Peyer's patch (tissue), 4 donors: ENCODE data around the gene PSD.

Source experiments
- POLR2A ChIP-seq, 2 donors: fragments of 450-650 bp; IDR thresholded peaks; one replicate each; pipeline ENCODE4 v1.5.1; 2017; ENCODE audit warnings: antibody characterized with exemption in 2 of 2, mild to moderate bottlenecking in 2 of 2, moderate library complexity in 2 of 2
- TF ChIP-seq, protein P1 (sequence below), 6 experiments: fragments of 450-650 bp in 4 of 6; fragments of 200-600 bp in 2 of 6; sonication (generic) in 1 of 6; IDR thresholded peaks; one replicate each; pipeline ENCODE4 v1.5.1; 2017 to 2019; ENCODE audit warnings: antibody characterized with exemption in 6 of 6, mild to moderate bottlenecking in 3 of 6, moderate library complexity in 1 of 6

DNA sequence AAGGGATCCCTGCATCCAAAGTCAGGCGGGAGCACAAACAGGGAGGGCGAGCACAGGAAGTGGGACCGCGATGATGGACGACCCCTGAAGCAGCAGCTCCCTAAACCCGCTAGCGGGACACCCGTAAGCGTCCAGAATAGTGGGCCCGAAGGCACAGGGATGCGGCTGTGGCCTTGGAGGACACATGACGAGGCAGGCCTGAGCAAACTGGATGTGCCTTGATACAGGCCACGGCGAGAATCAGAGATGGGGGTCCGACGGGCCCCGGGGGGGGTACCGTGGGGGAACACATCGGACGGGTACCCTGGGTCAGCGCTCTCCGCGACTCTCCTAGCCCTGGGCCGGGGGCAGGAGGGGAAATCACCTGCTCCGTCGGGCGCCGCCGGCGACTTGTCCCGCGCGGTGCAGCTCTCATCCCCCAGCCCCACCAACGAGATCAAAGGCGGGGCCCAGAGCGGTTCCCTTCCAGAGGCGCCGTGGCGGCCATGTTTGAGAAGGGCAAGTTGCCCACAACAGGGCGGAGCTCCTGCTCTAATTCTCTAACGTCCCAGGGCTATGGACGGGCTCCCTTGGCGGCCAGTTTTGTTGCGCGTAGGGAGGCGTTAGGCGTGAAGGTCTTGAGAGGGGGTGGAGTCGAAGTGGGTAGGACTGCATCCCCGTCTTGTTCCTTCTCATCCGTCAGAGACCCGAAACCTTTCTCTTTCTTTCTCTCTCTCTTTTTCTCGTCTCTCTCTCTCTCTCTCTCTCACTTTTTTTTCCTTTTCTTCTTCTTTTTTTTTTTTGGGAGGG, 13.8 kb upstream of the PSD start, which contains the start of gene CUEDC2:
- TF ChIP-seq, protein P1, sequence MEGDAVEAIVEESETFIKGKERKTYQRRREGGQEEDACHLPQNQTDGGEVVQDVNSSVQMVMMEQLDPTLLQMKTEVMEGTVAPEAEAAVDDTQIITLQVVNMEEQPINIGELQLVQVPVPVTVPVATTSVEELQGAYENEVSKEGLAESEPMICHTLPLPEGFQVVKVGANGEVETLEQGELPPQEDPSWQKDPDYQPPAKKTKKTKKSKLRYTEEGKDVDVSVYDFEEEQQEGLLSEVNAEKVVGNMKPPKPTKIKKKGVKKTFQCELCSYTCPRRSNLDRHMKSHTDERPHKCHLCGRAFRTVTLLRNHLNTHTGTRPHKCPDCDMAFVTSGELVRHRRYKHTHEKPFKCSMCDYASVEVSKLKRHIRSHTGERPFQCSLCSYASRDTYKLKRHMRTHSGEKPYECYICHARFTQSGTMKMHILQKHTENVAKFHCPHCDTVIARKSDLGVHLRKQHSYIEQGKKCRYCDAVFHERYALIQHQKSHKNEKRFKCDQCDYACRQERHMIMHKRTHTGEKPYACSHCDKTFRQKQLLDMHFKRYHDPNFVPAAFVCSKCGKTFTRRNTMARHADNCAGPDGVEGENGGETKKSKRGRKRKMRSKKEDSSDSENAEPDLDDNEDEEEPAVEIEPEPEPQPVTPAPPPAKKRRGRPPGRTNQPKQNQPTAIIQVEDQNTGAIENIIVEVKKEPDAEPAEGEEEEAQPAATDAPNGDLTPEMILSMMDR (IDR thresholded peaks at IDR 0.05): peak in 1 of 6 experiments; percentile 8
- peak in 1 of 2 donors; percentile 35 for TF ChIP-seq POLR2A (IDR thresholded peaks at IDR 0.05)
